AG10803 (cell line): ENCODE results near the gene PCSK5.

Source experiments
- DNase-seq: peaks from one replicate; pipeline ENCODE4 v3.0.0; 2010; ENCODE audit warnings: low read depth
- H3K4me3 ChIP-seq: 2 replicates; pipeline ENCODE4 v1.5.1; 2011; ENCODE audit warnings: mild to moderate bottlenecking, low read length, control low read depth
- CTCF ChIP-seq: conservative IDR thresholded peaks from 2 replicates; pipeline ENCODE4 v1.5.1; 2011; ENCODE audit warnings: mild to moderate bottlenecking, low read length, control low read depth, inconsistent platforms

PCSK5 gene

GRCh38 chr9:76200315-76200714 lies 309.8 kb downstream of the PCSK5 start:
- peak; percentile 42 for DNase-seq
- no peak for TF ChIP-seq CTCF
- no peak overlapping the region for H3K4me3 ChIP-seq

- no peak overlapping the region for H3K4me3 ChIP-seq
- no peak for DNase-seq
- TF ChIP-seq CTCF, result no peak
Observed at GRCh38 chr9:76200745-76201144, 310.3 kb downstream of the PCSK5 start.

GRCh38 chr9:76203373-76203772 lies 312.9 kb downstream of the PCSK5 start:
- DNase-seq, result no peak
- no peak overlapping the region for H3K4me3 ChIP-seq
- TF ChIP-seq CTCF, result no peak

- no peak for TF ChIP-seq CTCF
- no peak for DNase-seq
- no peak overlapping the region for H3K4me3 ChIP-seq
Observed at GRCh38 chr9:76206821-76207220, 316.3 kb downstream of the PCSK5 start.

GRCh38 chr9:76213751-76214150 lies 323.3 kb downstream of the PCSK5 start:
- no peak overlapping the region for H3K4me3 ChIP-seq
- no peak for TF ChIP-seq CTCF
- DNase-seq, result peak; percentile 11

- no peak overlapping the region for H3K4me3 ChIP-seq
- peak; percentile 72 for DNase-seq
- peak; percentile 29 for TF ChIP-seq CTCF
Observed at GRCh38 chr9:76215066-76215465, 324.6 kb downstream of the PCSK5 start.

- no peak for TF ChIP-seq CTCF
- peak; percentile 92 for DNase-seq
- H3K4me3 ChIP-seq, result no peak overlapping the region
Observed at GRCh38 chr9:76216161-76216649, 325.7 kb downstream of the PCSK5 start.
